ENCODE data around the gene ACER2. TPM values are rescaled to one million over a fixed set of nuclear protein-coding genes. Genes with fewer than 3 reads are reported as not detected.

ACER2 gene
- total and polyA plus RNA-seq, 2 donors (not counting 1 experiment from before 2014, with no cell fraction given), result 1.2 to 4.5 TPM

DNA sequence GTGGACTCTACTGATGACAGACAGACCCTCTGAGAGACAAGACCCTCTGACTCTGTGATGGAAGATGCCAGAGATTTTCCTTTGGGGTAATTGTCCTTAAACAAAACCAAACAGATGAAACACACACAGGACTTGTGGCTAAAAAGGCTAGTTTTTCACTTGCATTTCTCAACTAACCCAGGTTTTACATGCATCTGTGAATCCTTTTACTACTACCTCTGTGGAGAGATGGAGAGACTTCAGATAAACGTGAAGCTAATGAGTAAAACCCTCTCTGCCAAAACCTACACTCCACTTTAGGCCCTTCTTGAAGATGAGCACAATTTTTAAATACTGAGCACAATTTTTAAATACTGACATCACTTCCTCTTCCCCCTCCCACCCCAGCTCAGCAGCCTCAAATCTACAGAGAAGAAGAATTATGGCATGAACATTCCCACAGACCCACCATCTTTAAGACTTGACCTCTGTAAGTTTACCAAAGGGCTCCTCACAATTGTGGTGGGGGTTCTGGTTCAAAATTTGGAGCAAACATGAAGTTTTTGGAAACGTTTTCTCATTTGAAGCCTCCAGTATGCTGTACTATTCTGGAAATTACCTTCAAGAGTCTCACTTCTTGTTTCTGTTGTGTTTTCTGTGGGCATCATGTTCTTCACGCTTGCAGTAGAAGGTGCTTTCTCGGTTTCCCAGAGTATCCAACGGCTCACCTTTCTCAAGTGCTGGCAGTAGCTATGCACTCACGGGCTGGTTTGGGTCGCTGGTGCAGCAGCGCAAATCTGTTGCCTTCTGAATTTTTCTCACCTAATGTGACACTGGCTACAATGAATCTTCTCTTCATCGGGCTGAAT lies 42.7 kb downstream of the ACER2 start:
- Histone ChIP-seq H3K9me3 (ENCODE audit: control insufficient read depth, insufficient read depth, low read depth, low read length) (no peaks in the 10 kb centered on the region), H3K27ac (ENCODE audit: insufficient read depth, low read length) (no peak overlapping the region), H3K36me3 (ENCODE audit: control insufficient read depth, insufficient read depth, low read length) (no peaks in the 10 kb centered on the region), H3K4me3 (replicated peaks in 1 of 4; ENCODE audit: control extremely low read depth in 1 of 4, insufficient read depth in 1 of 4, low read depth in 3 of 4, low read length in 4 of 4) (no peak overlapping the region), H3K9ac (ENCODE audit: insufficient read depth, low read length) (no peak overlapping the region), H2AFZ (ENCODE audit: low read length) (no peak overlapping the region), H4K20me1 (ENCODE audit: control insufficient read depth, extremely low read depth, insufficient read depth, low read length) (no peaks in the 10 kb centered on the region), H3K4me1 (ENCODE audit: control insufficient read depth, extremely low read depth, insufficient read depth, low read length) (no peaks in the 10 kb centered on the region), H3K27me3 (ENCODE audit: control insufficient read depth, insufficient read depth, low read length) (no peaks in the 10 kb centered on the region), H3K79me2 (ENCODE audit: control insufficient read depth, insufficient read depth, low read length) (no peaks in the 10 kb centered on the region), H3K4me2 (ENCODE audit: extremely low read depth, insufficient read depth, low read length) (no peak overlapping the region)
- no peak for DNase-seq (ENCODE audit: low read depth in 2 of 2)
- TF ChIP-seq, protein P1, sequence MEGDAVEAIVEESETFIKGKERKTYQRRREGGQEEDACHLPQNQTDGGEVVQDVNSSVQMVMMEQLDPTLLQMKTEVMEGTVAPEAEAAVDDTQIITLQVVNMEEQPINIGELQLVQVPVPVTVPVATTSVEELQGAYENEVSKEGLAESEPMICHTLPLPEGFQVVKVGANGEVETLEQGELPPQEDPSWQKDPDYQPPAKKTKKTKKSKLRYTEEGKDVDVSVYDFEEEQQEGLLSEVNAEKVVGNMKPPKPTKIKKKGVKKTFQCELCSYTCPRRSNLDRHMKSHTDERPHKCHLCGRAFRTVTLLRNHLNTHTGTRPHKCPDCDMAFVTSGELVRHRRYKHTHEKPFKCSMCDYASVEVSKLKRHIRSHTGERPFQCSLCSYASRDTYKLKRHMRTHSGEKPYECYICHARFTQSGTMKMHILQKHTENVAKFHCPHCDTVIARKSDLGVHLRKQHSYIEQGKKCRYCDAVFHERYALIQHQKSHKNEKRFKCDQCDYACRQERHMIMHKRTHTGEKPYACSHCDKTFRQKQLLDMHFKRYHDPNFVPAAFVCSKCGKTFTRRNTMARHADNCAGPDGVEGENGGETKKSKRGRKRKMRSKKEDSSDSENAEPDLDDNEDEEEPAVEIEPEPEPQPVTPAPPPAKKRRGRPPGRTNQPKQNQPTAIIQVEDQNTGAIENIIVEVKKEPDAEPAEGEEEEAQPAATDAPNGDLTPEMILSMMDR (conservative IDR thresholded peaks at IDR 0.05 in 1 of 2, IDR thresholded peaks at IDR 0.05 in 1 of 2; ENCODE audit: low read depth in 1 of 2, low read length in 2 of 2), result no peak
- TF ChIP-seq EZH2 (IDR thresholded peaks at IDR 0.05; ENCODE audit: low read length, missing control alignments), result no peak

DNA sequence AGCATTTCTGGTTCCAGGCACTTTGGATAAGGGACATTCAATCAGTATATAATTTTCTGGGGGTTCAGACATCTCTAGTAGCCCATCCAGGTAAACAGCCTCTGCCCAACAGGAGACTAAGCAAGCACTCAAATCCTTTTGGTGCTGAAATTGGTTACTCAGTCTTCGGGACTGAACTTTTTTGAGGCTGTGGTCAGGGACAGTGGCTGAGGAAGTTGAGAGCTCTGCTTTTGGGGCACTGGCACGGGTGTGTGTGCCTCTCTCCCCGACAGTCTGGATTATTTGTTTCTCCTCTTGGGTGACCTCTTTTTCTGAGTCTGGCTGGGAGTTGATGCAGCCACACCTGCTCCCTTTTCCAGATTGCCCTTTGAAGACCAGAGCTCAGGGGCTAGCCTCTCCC lies 47.6 kb downstream of the ACER2 start:
- H3K4me3 ChIP-seq (replicated peaks in 1 of 4; ENCODE audit: control extremely low read depth in 1 of 4, insufficient read depth in 1 of 4, low read depth in 3 of 4, low read length in 4 of 4), result no peak overlapping the region
- H3K36me3 ChIP-seq (ENCODE audit: control insufficient read depth, insufficient read depth, low read length), result no peaks in the 10 kb centered on the region
- DNase-seq (ENCODE audit: low read depth in 2 of 2), result no peak
- no peaks in the 10 kb centered on the region for H3K27me3 ChIP-seq (ENCODE audit: control insufficient read depth, insufficient read depth, low read length)
- TF ChIP-seq EZH2 (IDR thresholded peaks at IDR 0.05; ENCODE audit: low read length, missing control alignments), result no peak
- TF ChIP-seq, protein P1 (conservative IDR thresholded peaks at IDR 0.05 in 1 of 2, IDR thresholded peaks at IDR 0.05 in 1 of 2; ENCODE audit: low read depth in 1 of 2, low read length in 2 of 2), result no peak
- H4K20me1 ChIP-seq (ENCODE audit: control insufficient read depth, extremely low read depth, insufficient read depth, low read length), result no peaks in the 10 kb centered on the region
- H2AFZ ChIP-seq (ENCODE audit: low read length), result peak overlapping the region; percentile 6
- no peak overlapping the region for H3K4me2 ChIP-seq (ENCODE audit: extremely low read depth, insufficient read depth, low read length)
- H3K27ac ChIP-seq (ENCODE audit: insufficient read depth, low read length), result no peak overlapping the region
- H3K9ac ChIP-seq (ENCODE audit: insufficient read depth, low read length), result no peak overlapping the region
- no peaks in the 10 kb centered on the region for H3K9me3 ChIP-seq (ENCODE audit: control insufficient read depth, insufficient read depth, low read depth, low read length)
- no peaks in the 10 kb centered on the region for H3K79me2 ChIP-seq (ENCODE audit: control insufficient read depth, insufficient read depth, low read length)
- H3K4me1 ChIP-seq (ENCODE audit: control insufficient read depth, extremely low read depth, insufficient read depth, low read length), result no peaks in the 10 kb centered on the region

DNA sequence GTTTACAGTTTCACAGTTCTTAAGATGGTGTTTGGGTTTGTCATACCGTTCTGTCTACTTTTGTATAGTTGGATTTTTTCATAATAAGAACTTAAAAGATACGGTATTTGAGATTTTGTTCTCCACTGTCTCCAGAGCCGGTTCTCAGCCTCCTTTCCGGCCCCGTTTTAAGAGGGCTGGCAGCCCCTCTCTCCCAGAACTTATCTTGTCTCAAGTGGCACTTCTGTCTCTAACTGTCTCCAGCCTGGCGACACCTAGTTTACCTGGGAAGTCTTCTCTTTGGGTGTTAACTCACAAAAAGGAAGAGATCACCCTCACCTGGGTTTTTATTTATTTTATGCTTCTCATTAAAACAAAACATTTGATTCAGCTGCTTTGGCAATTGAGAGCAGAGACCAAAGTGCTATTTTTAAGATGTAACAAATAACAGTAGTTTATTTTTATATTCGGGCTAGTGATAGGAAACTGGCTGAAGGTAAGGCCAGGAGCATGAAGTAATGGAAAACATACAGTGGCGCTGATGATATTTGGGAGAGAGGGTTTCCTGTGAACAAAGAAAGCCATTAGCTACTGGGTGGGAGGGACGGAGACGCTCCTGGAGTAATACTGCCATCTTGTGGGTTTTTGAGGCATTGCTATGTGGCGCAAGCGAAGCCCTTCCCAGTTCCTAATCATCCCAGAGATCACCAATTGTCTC lies 48.3 kb downstream of the ACER2 start:
- Histone ChIP-seq H3K27ac (ENCODE audit: insufficient read depth, low read length) (no peak overlapping the region), H3K4me2 (ENCODE audit: extremely low read depth, insufficient read depth, low read length) (peak overlapping the region; percentile 51), H3K27me3 (ENCODE audit: control insufficient read depth, insufficient read depth, low read length) (no peaks in the 10 kb centered on the region), H2AFZ (ENCODE audit: low read length) (peak overlapping the region; percentile 46), H4K20me1 (ENCODE audit: control insufficient read depth, extremely low read depth, insufficient read depth, low read length) (no peaks in the 10 kb centered on the region), H3K36me3 (ENCODE audit: control insufficient read depth, insufficient read depth, low read length) (no peaks in the 10 kb centered on the region), H3K4me1 (ENCODE audit: control insufficient read depth, extremely low read depth, insufficient read depth, low read length) (no peaks in the 10 kb centered on the region), H3K4me3 (replicated peaks in 1 of 4; ENCODE audit: control extremely low read depth in 1 of 4, insufficient read depth in 1 of 4, low read depth in 3 of 4, low read length in 4 of 4) (peak overlapping the region in 2 of 4 experiments; percentile 45 to 59), H3K9ac (ENCODE audit: insufficient read depth, low read length) (no peak overlapping the region), H3K79me2 (ENCODE audit: control insufficient read depth, insufficient read depth, low read length) (no peaks in the 10 kb centered on the region), H3K9me3 (ENCODE audit: control insufficient read depth, insufficient read depth, low read depth, low read length) (no peaks in the 10 kb centered on the region)
- DNase-seq (ENCODE audit: low read depth in 2 of 2), result peak; percentile 69 to 83
- no peak for TF ChIP-seq EZH2 (IDR thresholded peaks at IDR 0.05; ENCODE audit: low read length, missing control alignments)
- TF ChIP-seq, protein P1 (conservative IDR thresholded peaks at IDR 0.05 in 1 of 2, IDR thresholded peaks at IDR 0.05 in 1 of 2; ENCODE audit: low read depth in 1 of 2, low read length in 2 of 2), result peak; percentile 95 to 99

Measured in fibroblast of lung (primary cell).